Mesothelial cell of epicardium (in vitro differentiated cells): ENCODE results near the gene LNP1. TPM values are rescaled to one million over a fixed set of nuclear protein-coding genes. Genes with fewer than 3 reads are reported as not detected.

Experiments used
- DNase-seq, 2 experiments: peaks; one replicate each; pipeline ENCODE4 v3.0.0; 2021; ENCODE audit warnings: low spot score in 2 of 2; ENCODE audit not compliant: unreplicated experiment in 2 of 2
- H3K27ac Mint-ChIP-seq: 2 replicates; pipeline ENCODE4 v1.8.0; 2021; ENCODE audit warnings: mixed read lengths
- H3K27me3 Mint-ChIP-seq: 2 replicates; pipeline ENCODE4 v1.8.0; 2021; ENCODE audit warnings: low read depth, mixed read lengths
- H3K36me3 Mint-ChIP-seq: 2 replicates; pipeline ENCODE4 v1.8.0; 2021; ENCODE audit warnings: mixed read lengths
- H3K4me1 Mint-ChIP-seq: 2 replicates; pipeline ENCODE4 v1.8.0; 2021; ENCODE audit warnings: mixed read lengths
- H3K4me3 Mint-ChIP-seq: 2 replicates; pipeline ENCODE4 v1.8.0; 2021; ENCODE audit warnings: mild to moderate bottlenecking, moderate library complexity, mixed read lengths
- H3K9me3 Mint-ChIP-seq: 2 replicates; pipeline ENCODE4 v1.8.0; 2021; ENCODE audit warnings: mixed read lengths
- CTCF ChIP-seq: fragments of 200-600 bp; sonication (generic); IDR thresholded peaks from one replicate; pipeline ENCODE4 v1.5.0; 2021; ENCODE audit warnings: antibody characterized with exemption; ENCODE audit not compliant: unreplicated experiment
- total RNA-seq: library from RNA; stranded (reverse); gene quantifications from 3 replicates; pipeline ENCODE4 v1.2.1, GENCODE V29; 2021

LNP1 gene
- total RNA-seq, 1 donor from 2014 or later, result 4.3 TPM

GRCh38 chr3:100400419-100400779 lies 940 bp upstream of the LNP1 start:
- Mint-ChIP-seq H3K36me3 (peaks cover 3% of the 10 kb centered on the region), H3K27me3 (no peaks in the 10 kb centered on the region), H3K4me3 (peak overlapping the region; percentile 93), H3K4me1 (peaks cover 40% of the 10 kb centered on the region), H3K9me3 (no peaks in the 10 kb centered on the region), H3K27ac (peak overlapping the region; percentile 70)
- TF ChIP-seq CTCF, result no peak
- no peak for DNase-seq

DNA sequence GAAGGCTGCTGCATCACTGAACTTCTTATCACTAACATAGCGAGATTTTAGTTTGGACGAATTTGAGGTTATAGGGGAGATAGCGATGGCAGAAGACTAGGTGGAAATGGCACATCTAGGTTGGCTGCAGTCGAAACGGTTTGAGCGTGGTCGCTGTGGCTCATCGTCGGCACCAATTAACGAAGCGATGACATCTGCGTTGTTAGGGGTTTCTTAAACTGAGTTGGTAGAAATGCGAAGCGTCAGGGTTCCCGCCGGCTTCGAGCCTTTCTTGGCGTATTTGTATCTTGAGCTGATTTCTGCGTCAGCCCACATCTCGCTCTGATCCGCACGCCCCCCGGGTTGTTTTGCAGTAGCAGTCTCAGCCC lies 319 bp downstream of the LNP1 start:
- Mint-ChIP-seq H3K27me3 (no peaks in the 10 kb centered on the region), H3K4me1 (peaks cover 40% of the 10 kb centered on the region), H3K9me3 (peaks cover 4% of the 10 kb centered on the region), H3K27ac (peak overlapping the region; percentile 98), H3K4me3 (peak overlapping the region; percentile 93), H3K36me3 (peaks cover 7% of the 10 kb centered on the region)
- DNase-seq, result peak in 1 of 2 experiments; percentile 51
- TF ChIP-seq CTCF, result no peak

GRCh38 chr3:100402256-100402655 lies 917 bp downstream of the LNP1 start:
- DNase-seq, result no peak
- Mint-ChIP-seq H3K27me3 (no peaks in the 10 kb centered on the region), H3K4me1 (peaks cover 40% of the 10 kb centered on the region), H3K36me3 (peaks cover 12% of the 10 kb centered on the region), H3K9me3 (peaks cover 7% of the 10 kb centered on the region), H3K27ac (peak overlapping the region; percentile 98), H3K4me3 (peak overlapping the region; percentile 93)
- TF ChIP-seq CTCF, result no peak

GRCh38 chr3:100402891-100403290 lies 1.6 kb downstream of the LNP1 start:
- H3K9me3 Mint-ChIP-seq, result peaks cover 13% of the 10 kb centered on the region
- DNase-seq, result no peak
- peaks cover 18% of the 10 kb centered on the region for H3K36me3 Mint-ChIP-seq
- no peak for TF ChIP-seq CTCF
- peak overlapping the region; percentile 93 for H3K4me3 Mint-ChIP-seq
- H3K27ac Mint-ChIP-seq, result peak overlapping the region; percentile 98
- no peaks in the 10 kb centered on the region for H3K27me3 Mint-ChIP-seq
- H3K4me1 Mint-ChIP-seq, result peaks cover 40% of the 10 kb centered on the region

- no peaks in the 10 kb centered on the region for H3K27me3 Mint-ChIP-seq
Measured at GRCh38 chr3:100403362-100404249, 2.3 kb downstream of the LNP1 start.

More at GRCh38 chr3:100403362-100404249, 2.3 kb downstream of the LNP1 start:
- DNase-seq, result no peak
- H3K36me3 Mint-ChIP-seq, result peaks cover 22% of the 10 kb centered on the region
- no peak for TF ChIP-seq CTCF
- peaks cover 15% of the 10 kb centered on the region for H3K9me3 Mint-ChIP-seq
- peaks cover 37% of the 10 kb centered on the region for H3K4me1 Mint-ChIP-seq
- H3K4me3 Mint-ChIP-seq, result peak overlapping the region; percentile 93
- H3K27ac Mint-ChIP-seq, result peak overlapping the region; percentile 98
